K562 (cell line): Measurements from ENCODE around the gene GLE1.

ENCODE experiments used
- HNRNPH1 ChIP-seq: fragments of 200-400 bp; formaldehyde crosslinking; optimal IDR thresholded peaks from 2 replicates; pipeline ENCODE3; 2017; ENCODE audit warnings: low read depth, mild to moderate bottlenecking, low read length, moderate library complexity
- POLR2AphosphoS5 ChIP-seq: IDR thresholded peaks from 2 replicates; pipeline ENCODE4 v1.6.1; 2011; ENCODE audit warnings: mild to moderate bottlenecking, low read depth, low read length, moderate library complexity; ENCODE audit not compliant: control insufficient read depth, insufficient read depth
- SMARCB1 ChIP-seq: IDR thresholded peaks from 2 replicates; pipeline ENCODE4 v1.6.1; 2011; ENCODE audit warnings: improper control_type of control experiment, low read depth; ENCODE audit not compliant: insufficient read length
- TF ChIP-seq, protein P1 (sequence below), 3 experiments: IDR thresholded peaks in 2 of 3; conservative IDR thresholded peaks in 1 of 3; 2 replicates each; pipeline ENCODE4 v1.5.1; 2011 to 2012; ENCODE audit warnings: low read length in 3 of 3, mild to moderate bottlenecking in 3 of 3, control low read depth in 2 of 3, improper control_type of control experiment in 1 of 3, inconsistent platforms in 1 of 3, low read depth in 1 of 3, mixed read lengths in 1 of 3, moderate library complexity in 1 of 3; ENCODE audit not compliant: insufficient read depth in 2 of 3

- TF ChIP-seq HNRNPH1 (no peak), POLR2AphosphoS5 (no peak), SMARCB1 (no peak)
- TF ChIP-seq, protein P1, sequence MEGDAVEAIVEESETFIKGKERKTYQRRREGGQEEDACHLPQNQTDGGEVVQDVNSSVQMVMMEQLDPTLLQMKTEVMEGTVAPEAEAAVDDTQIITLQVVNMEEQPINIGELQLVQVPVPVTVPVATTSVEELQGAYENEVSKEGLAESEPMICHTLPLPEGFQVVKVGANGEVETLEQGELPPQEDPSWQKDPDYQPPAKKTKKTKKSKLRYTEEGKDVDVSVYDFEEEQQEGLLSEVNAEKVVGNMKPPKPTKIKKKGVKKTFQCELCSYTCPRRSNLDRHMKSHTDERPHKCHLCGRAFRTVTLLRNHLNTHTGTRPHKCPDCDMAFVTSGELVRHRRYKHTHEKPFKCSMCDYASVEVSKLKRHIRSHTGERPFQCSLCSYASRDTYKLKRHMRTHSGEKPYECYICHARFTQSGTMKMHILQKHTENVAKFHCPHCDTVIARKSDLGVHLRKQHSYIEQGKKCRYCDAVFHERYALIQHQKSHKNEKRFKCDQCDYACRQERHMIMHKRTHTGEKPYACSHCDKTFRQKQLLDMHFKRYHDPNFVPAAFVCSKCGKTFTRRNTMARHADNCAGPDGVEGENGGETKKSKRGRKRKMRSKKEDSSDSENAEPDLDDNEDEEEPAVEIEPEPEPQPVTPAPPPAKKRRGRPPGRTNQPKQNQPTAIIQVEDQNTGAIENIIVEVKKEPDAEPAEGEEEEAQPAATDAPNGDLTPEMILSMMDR (IDR thresholded peaks at IDR 0.05 in 2 of 3, conservative IDR thresholded peaks at IDR 0.05 in 1 of 3; ENCODE audit: insufficient read depth in 2 of 3, low read depth in 1 of 3, low read length in 3 of 3): no peak
Measured at GRCh38 chr9:128554155-128554862, 49.8 kb downstream of the GLE1 start.
